Right atrium auricular region (tissue), 2 donors: ENCODE measurements around the gene SLC26A6. TPM values are rescaled to one million over a fixed set of nuclear protein-coding genes. Genes with fewer than 3 reads are reported as not detected.

Source experiments
- DNase-seq: peaks from one replicate; pipeline ENCODE4 v3.0.0-alpha.2; 2019; ENCODE audit warnings: low spot score
- H3K27ac ChIP-seq, 2 donors: fragments of 200-600 bp; sonication (generic); 1 replicate in 1 of 2; 2 replicates in 1 of 2; pipeline ENCODE4 v1.5.1; 2016 to 2019
- H3K27me3 ChIP-seq, 2 donors: fragments of 200-600 bp; sonication (generic); one replicate each; pipeline versions ENCODE4 v1.5.1 to v1.6.0; 2017 to 2019
- H3K36me3 ChIP-seq: fragments of 200-600 bp; sonication (generic); one replicate; pipeline ENCODE4 v1.5.1; 2016
- H3K4me1 ChIP-seq, 2 donors: fragments of 200-600 bp; sonication (generic); one replicate each; pipeline versions ENCODE4 v1.5.1 to v1.6.0; 2017 to 2019
- H3K4me3 ChIP-seq, 2 donors: fragments of 200-600 bp; sonication (generic); 1 replicate in 1 of 2; 2 replicates in 1 of 2; pipeline ENCODE4 v1.5.1; 2017 to 2019; ENCODE audit warnings: mild to moderate bottlenecking in 1 of 2, moderate library complexity in 1 of 2
- H3K9me3 ChIP-seq, 2 donors: fragments of 200-600 bp; sonication (generic); one replicate each; pipeline ENCODE4 v1.5.1; 2019
- CTCF ChIP-seq, 2 donors: fragments of 200-600 bp; sonication (generic); IDR thresholded peaks; one replicate each; pipeline ENCODE4 v1.5.1; 2019; ENCODE audit warnings: antibody characterized with exemption in 2 of 2
- total RNA-seq, 2 donors: library from RNA; depleted of rRNA; stranded (reverse); fragments of >200 nt; gene quantifications; one replicate each; pipeline ENCODE4 v1.1.0, GENCODE V29; 2016

The SLC26A6 gene
- total RNA-seq, 2 donors from 2014 or later: 9.6 to 10.1 TPM

GRCh38 chr3:48681541-48681880, 46.2 kb upstream of the SLC26A6 start:
- no peak for TF ChIP-seq CTCF (IDR thresholded peaks at IDR 0.05)
- DNase-seq: no peak
- Histone ChIP-seq H3K9me3 (no peaks in the 10 kb centered on the region), H3K27me3 (no peaks in the 10 kb centered on the region), H3K4me3 (no peak overlapping the region), H3K4me1 (peaks cover 0 to 33% of the 10 kb centered on the region in 2 donors), H3K36me3 (peaks cover 51% of the 10 kb centered on the region), H3K27ac (no peak overlapping the region)

- Histone ChIP-seq H3K4me3 (no peak overlapping the region), H3K27ac (no peak overlapping the region), H3K9me3 (no peaks in the 10 kb centered on the region), H3K36me3 (peaks cover 56% of the 10 kb centered on the region), H3K4me1 (peaks cover 0 to 27% of the 10 kb centered on the region in 2 donors), H3K27me3 (no peaks in the 10 kb centered on the region)
- TF ChIP-seq CTCF (IDR thresholded peaks at IDR 0.05): no peak
- no peak for DNase-seq
Measured at GRCh38 chr3:48680811-48681540, 45.7 kb upstream of the SLC26A6 start.

- no peak for TF ChIP-seq CTCF (IDR thresholded peaks at IDR 0.05)
- peaks cover 0 to 20% of the 10 kb centered on the region in 2 donors for H3K4me1 ChIP-seq
- H3K36me3 ChIP-seq: peaks cover 59% of the 10 kb centered on the region
- H3K9me3 ChIP-seq: no peaks in the 10 kb centered on the region
- no peak overlapping the region for H3K4me3 ChIP-seq
- DNase-seq: no peak
- H3K27ac ChIP-seq: no peak overlapping the region
- no peaks in the 10 kb centered on the region for H3K27me3 ChIP-seq
Measured at GRCh38 chr3:48679411-48680391, 44.4 kb upstream of the SLC26A6 start.

- Histone ChIP-seq H3K27ac (no peak overlapping the region), H3K4me3 (no peak overlapping the region), H3K4me1 (peaks cover 0 to 11% of the 10 kb centered on the region in 2 donors), H3K9me3 (no peaks in the 10 kb centered on the region), H3K27me3 (no peaks in the 10 kb centered on the region), H3K36me3 (peaks cover 68% of the 10 kb centered on the region)
- no peak for TF ChIP-seq CTCF (IDR thresholded peaks at IDR 0.05)
- no peak for DNase-seq
Measured at GRCh38 chr3:48678566-48679380, 43.5 kb upstream of the SLC26A6 start.

- DNase-seq: no peak
- no peak overlapping the region for H3K27ac ChIP-seq
- H3K27me3 ChIP-seq: no peaks in the 10 kb centered on the region
- no peak overlapping the region for H3K4me3 ChIP-seq
- no peak for TF ChIP-seq CTCF (IDR thresholded peaks at IDR 0.05)
- H3K36me3 ChIP-seq: peaks cover 70% of the 10 kb centered on the region
- H3K4me1 ChIP-seq: peaks cover 0 to 3% of the 10 kb centered on the region in 2 donors
- H3K9me3 ChIP-seq: no peaks in the 10 kb centered on the region
Measured at GRCh38 chr3:48678056-48678455, 42.8 kb upstream of the SLC26A6 start.
